Spleen (tissue), 13 donors: ENCODE results near the gene KBTBD4. TPM values are rescaled to one million over a fixed set of nuclear protein-coding genes. Genes with fewer than 3 reads are reported as not detected.

Experiments
- DNase-seq: peaks from one replicate; pipeline ENCODE4 v3.0.0-alpha.2; 2020
- H3K27ac ChIP-seq, 8 donors: fragments of 200-600 bp; sonication (generic) in 7 of 8; 1 replicate in 4 of 8; 2 replicates in 4 of 8; pipeline versions ENCODE4 v1.5.0 to v1.8.0; 2016 to 2021; ENCODE audit warnings: inconsistent platforms in 4 of 8, mild to moderate bottlenecking in 4 of 8, moderate library complexity in 1 of 8
- H3K27me3 ChIP-seq, 7 donors: fragments of 200-600 bp; sonication (generic) in 6 of 7; replicated peaks in 1 of 7; 1 replicate in 4 of 7; 2 replicates in 3 of 7; pipeline versions ENCODE4 v1.5.0 to v1.8.0; 2016 to 2021; ENCODE audit warnings: inconsistent platforms in 3 of 7, mild to moderate bottlenecking in 1 of 7
- H3K36me3 ChIP-seq, 6 donors: fragments of 200-600 bp; sonication (generic) in 5 of 6; 1 replicate in 4 of 6; 2 replicates in 2 of 6; pipeline versions ENCODE4 v1.5.0 to v1.8.0; 2016 to 2021; ENCODE audit warnings: inconsistent platforms in 2 of 6
- H3K4me1 ChIP-seq, 6 donors: fragments of 200-600 bp; sonication (generic) in 5 of 6; 1 replicate in 3 of 6; 2 replicates in 3 of 6; pipeline versions ENCODE4 v1.5.0 to v1.8.0; 2016 to 2021; ENCODE audit warnings: inconsistent platforms in 3 of 6
- H3K4me3 ChIP-seq, 8 donors: fragments of 200-600 bp; sonication (generic) in 7 of 8; 1 replicate in 4 of 8; 2 replicates in 4 of 8; pipeline versions ENCODE4 v1.5.0 to v1.8.0; 2016 to 2021; ENCODE audit warnings: inconsistent platforms in 4 of 8, mild to moderate bottlenecking in 4 of 8, moderate library complexity in 2 of 8
- H3K9me3 ChIP-seq, 8 donors: fragments of 200-600 bp; sonication (generic) in 7 of 8; 1 replicate in 4 of 8; 2 replicates in 4 of 8; pipeline versions ENCODE4 v1.5.0 to v1.8.0; 2016 to 2021; ENCODE audit warnings: inconsistent platforms in 4 of 8
- CTCF ChIP-seq, 11 experiments: fragments of 200-600 bp in 7 of 11; fragments of 450-650 bp in 4 of 11; sonication (generic) in 4 of 11; IDR thresholded peaks in 8 of 11; conservative IDR thresholded peaks in 3 of 11; 1 replicate in 7 of 11; 2 replicates in 4 of 11; pipeline versions ENCODE4 v1.4.0 to v1.8.0; 2016 to 2021; ENCODE audit warnings: antibody characterized with exemption in 11 of 11, inconsistent platforms in 4 of 11, mild to moderate bottlenecking in 1 of 11
- POLR2A ChIP-seq, 3 donors: fragments of 450-650 bp; IDR thresholded peaks; one replicate each; pipeline ENCODE4 v1.5.1; 2017; ENCODE audit warnings: antibody characterized with exemption in 3 of 3, mild to moderate bottlenecking in 1 of 3
- POLR2AphosphoS5 ChIP-seq, 3 donors: sonication (generic); formaldehyde crosslinking; IDR thresholded peaks; one replicate each; pipeline ENCODE4 v1.5.1; 2017; ENCODE audit warnings: antibody characterized with exemption in 3 of 3
- WGBS, 5 donors: extraction: QIAGEN DNeasy Blood & Tissue Kit in 3 of 5; methylation state at CpG; one replicate each; pipeline versions ENCODE4 v1.1.5 to v1.1.7; 2013 to 2018; 5-methylcytosine and 5-hydroxymethylcytosine counted together
- intact Hi-C: fragments of 100-400 bp; cut with DNase I; formaldehyde crosslinking; loops from one replicate; pipeline ENCODE4 v1.15.0; 2023; ENCODE audit warnings: low total_unique reads
- long read RNA-seq, 2 donors: transcript quantifications; one replicate each; lab custom pipeline, GENCODE V29; 2026
- polyA plus RNA-seq, 3 donors: library from polyadenylated mRNA; stranded (reverse); fragments of 200-250 nt; gene quantifications; one replicate each; pipeline ENCODE4 v1.2.1, GENCODE V29; 2013
- total RNA-seq, 7 donors: library from RNA; depleted of rRNA in 3 of 7; stranded (reverse); fragments of >200 nt in 3 of 7; fragmentation: NEBNext Ultra II Directional in 4 of 7; extraction: Animal tissue kit (Norgen Biotek cat#: 25700) in 4 of 7; gene quantifications; one replicate each; pipeline versions ENCODE4 v1.1.0 to v1.2.1, GENCODE V29; 2016 to 2021
- donor health status: healthy with polysubstance abuse.
- donor health status: DM: no; HTN: no; CAD: no; lungs with moderate emphysema.
- donor health status: DM: no; HTN: no; CAD: no.
- donor health status: Bipolar disorder and iron deficiency.
- donor health status: healthy.
- donor health status: DM: no; HTN: no; CAD: no.
- donor health status: DM: yes; HTN: yes; CAD: no.

The KBTBD4 gene
- total RNA-seq (10 to 100 TPM; 14.3 to 22.4 (median 19.4) TPM), polyA plus RNA-seq (10 to 100 TPM in 1 of 3 donors, 1 to 10 TPM in 2; 8.7 to 13.3 (median 9.7) TPM)
- long read RNA-seq, donor 1, transcript KBTBD4-202 (4 exons, 2,372 nt) = major isoform, 5 of 7 reads
- long read RNA-seq, donor 1, partial matches to known transcripts = 0 of 7 reads
- long read RNA-seq, donor 1, other reads (novel, unspliced or antisense) = 0 of 7 reads
- long read RNA-seq, donor 2, transcript KBTBD4-202 (4 exons, 2,372 nt) = major isoform, 5 of 5 reads
- long read RNA-seq, donor 2, partial matches to known transcripts = 0 of 5 reads
- long read RNA-seq, donor 2, other reads (novel, unspliced or antisense) = 0 of 5 reads

GRCh38 chr11:47578524-47579494 is at the start of gene KBTBD4, which contains the start of gene NDUFS3:
Gene KBTBD4, minus strand, starts transcription at chr11:47578970. Its CDS starts 19 bp downstream, at chr11:47578951.
Gene NDUFS3, plus strand, starts transcription at chr11:47579074. Its CDS starts 18 bp downstream, at chr11:47579092.
- peak in 2 of 11 experiments; percentile 17 to 21 for TF ChIP-seq CTCF (IDR thresholded peaks at IDR 0.05 in 8 of 11, conservative IDR thresholded peaks at IDR 0.05 in 3 of 11)
- peak; percentile 95 to 97 (median 96) for TF ChIP-seq POLR2AphosphoS5 (IDR thresholded peaks at IDR 0.05)
- TF ChIP-seq POLR2A (IDR thresholded peaks at IDR 0.05) = peak in 1 of 3 donors; percentile 74
- Histone ChIP-seq H3K27me3 (no peaks in the 10 kb centered on the region), H3K9me3 (no peaks in the 10 kb centered on the region), H3K4me1 (peaks cover 19 to 63% (median 41%) of the 10 kb centered on the region in 6 donors), H3K4me3 (peak within 1 kb of the TSS; percentile 82 to 98 (median 94)), H3K27ac (peak within 1 kb of the TSS; percentile 79 to 94 (median 90)), H3K36me3 (peaks cover 7 to 77% (median 61%) of the 10 kb centered on the region in 6 donors)
- peak; percentile 95 for DNase-seq
- intact Hi-C loops = no loop called here
- WGBS, 5 donors = 0 to 1% (median 1%) methylated on average over 48 to 72 of the region's 72 CpGs

GRCh38 chr11:47628026-47628425 is 49.3 kb upstream of the KBTBD4 start:
- WGBS, 5 donors = 87 to 95% (median 94%) methylated on average over 4 of the region's 4 CpGs
- Histone ChIP-seq H3K27me3 (no peaks in the 10 kb centered on the region), H3K27ac (no peak overlapping the region), H3K4me1 (no peaks in the 10 kb centered on the region), H3K4me3 (no peak overlapping the region), H3K36me3 (peaks cover 2 to 100% (median 92%) of the 10 kb centered on the region in 6 donors), H3K9me3 (no peaks in the 10 kb centered on the region)
- no peak for DNase-seq
- intact Hi-C loops = no loop called here
- TF ChIP-seq POLR2A (IDR thresholded peaks at IDR 0.05) (no peak), CTCF (IDR thresholded peaks at IDR 0.05 in 8 of 11, conservative IDR thresholded peaks at IDR 0.05 in 3 of 11) (no peak), POLR2AphosphoS5 (IDR thresholded peaks at IDR 0.05) (no peak)

- Histone ChIP-seq H3K4me3 (no peak overlapping the region), H3K36me3 (peaks cover 2 to 100% (median 93%) of the 10 kb centered on the region in 6 donors), H3K9me3 (no peaks in the 10 kb centered on the region), H3K27me3 (no peaks in the 10 kb centered on the region), H3K4me1 (no peaks in the 10 kb centered on the region), H3K27ac (no peak overlapping the region)
- intact Hi-C loops = no loop called here
- DNase-seq = no peak
- WGBS, 5 donors = 94 to 100% (median 98%) methylated on average over 8 of the region's 8 CpGs
- TF ChIP-seq POLR2AphosphoS5 (IDR thresholded peaks at IDR 0.05) = no peak
- TF ChIP-seq CTCF (IDR thresholded peaks at IDR 0.05 in 8 of 11, conservative IDR thresholded peaks at IDR 0.05 in 3 of 11) = no peak
- TF ChIP-seq POLR2A (IDR thresholded peaks at IDR 0.05) = no peak
Observed at GRCh38 chr11:47626234-47626633, 47.5 kb upstream of the KBTBD4 start.
